Right lobe of liver (tissue), 4 donors: Measurements from ENCODE around the gene ZMYND8.

Experiments used
- POLR2A ChIP-seq: fragments of 450-650 bp; IDR thresholded peaks from one replicate; pipeline ENCODE4 v1.6.1; 2017; ENCODE audit warnings: antibody characterized with exemption, mild to moderate bottlenecking
- TF ChIP-seq, protein P1 (sequence below), 4 donors: fragments of 200-600 bp in 3 of 4; fragments of 450-650 bp in 1 of 4; IDR thresholded peaks; one replicate each; pipeline versions ENCODE4 v1.5.1 to v1.8.0; 2016 to 2022; ENCODE audit warnings: antibody characterized with exemption in 4 of 4, mild to moderate bottlenecking in 2 of 4
- donor health status: DM: no; HTN: no; CAD: no.
- donor health status: DM: no; HTN: no; CAD: no.
- donor health status: DM: no; HTN: yes; CAD: no.

DNA sequence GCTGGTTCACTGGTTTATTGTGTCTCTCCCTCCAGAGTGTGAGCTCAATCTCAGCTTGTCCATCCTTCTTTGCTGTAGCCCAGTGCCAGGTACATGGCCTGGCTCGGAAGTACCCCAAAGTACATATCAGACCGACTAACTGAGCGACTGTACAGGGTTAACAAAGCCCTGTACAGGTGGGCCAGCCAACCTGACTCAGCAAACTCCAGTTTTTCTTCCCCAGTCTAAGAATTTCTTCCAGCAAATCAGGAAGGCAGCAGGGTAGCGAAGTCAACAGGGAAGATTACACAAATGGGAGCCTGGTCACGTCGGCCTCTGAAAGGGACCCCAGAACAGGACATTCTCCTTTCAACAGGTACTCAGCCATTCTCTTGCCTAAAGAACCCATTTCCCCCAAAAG is 31.3 kb downstream of the ZMYND8 start:
- TF ChIP-seq POLR2A: no peak
- TF ChIP-seq, protein P1, sequence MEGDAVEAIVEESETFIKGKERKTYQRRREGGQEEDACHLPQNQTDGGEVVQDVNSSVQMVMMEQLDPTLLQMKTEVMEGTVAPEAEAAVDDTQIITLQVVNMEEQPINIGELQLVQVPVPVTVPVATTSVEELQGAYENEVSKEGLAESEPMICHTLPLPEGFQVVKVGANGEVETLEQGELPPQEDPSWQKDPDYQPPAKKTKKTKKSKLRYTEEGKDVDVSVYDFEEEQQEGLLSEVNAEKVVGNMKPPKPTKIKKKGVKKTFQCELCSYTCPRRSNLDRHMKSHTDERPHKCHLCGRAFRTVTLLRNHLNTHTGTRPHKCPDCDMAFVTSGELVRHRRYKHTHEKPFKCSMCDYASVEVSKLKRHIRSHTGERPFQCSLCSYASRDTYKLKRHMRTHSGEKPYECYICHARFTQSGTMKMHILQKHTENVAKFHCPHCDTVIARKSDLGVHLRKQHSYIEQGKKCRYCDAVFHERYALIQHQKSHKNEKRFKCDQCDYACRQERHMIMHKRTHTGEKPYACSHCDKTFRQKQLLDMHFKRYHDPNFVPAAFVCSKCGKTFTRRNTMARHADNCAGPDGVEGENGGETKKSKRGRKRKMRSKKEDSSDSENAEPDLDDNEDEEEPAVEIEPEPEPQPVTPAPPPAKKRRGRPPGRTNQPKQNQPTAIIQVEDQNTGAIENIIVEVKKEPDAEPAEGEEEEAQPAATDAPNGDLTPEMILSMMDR (IDR thresholded peaks at IDR 0.05): no peak
